Measurements from ENCODE around the gene CRISP2. TPM values are rescaled to one million over a fixed set of nuclear protein-coding genes. Genes with fewer than 3 reads are reported as not detected.

The CRISP2 gene
- total RNA-seq, 1 experiment from 2014 or later, result not detected

- Histone ChIP-seq H3K4me3 (no peak overlapping the region), H3K27me3 (replicated peaks) (no peaks in the 10 kb centered on the region), H3K27ac (no peak overlapping the region), H3K4me1 (replicated peaks) (no peaks in the 10 kb centered on the region), H3K9me3 (replicated peaks) (no peaks in the 10 kb centered on the region), H3K36me3 (no peaks in the 10 kb centered on the region)
- DNase-seq (ENCODE audit: low read depth in 1 of 2, low spot score in 2 of 2), result no peak
These were observed 65.9 kb downstream of the CRISP2 start for GRCh38 chr6:49647476-49647875.

GRCh38 chr6:49646942-49647341, 66.4 kb downstream of the CRISP2 start:
- Histone ChIP-seq H3K4me3 (no peak overlapping the region), H3K27ac (no peak overlapping the region), H3K36me3 (no peaks in the 10 kb centered on the region), H3K27me3 (replicated peaks) (no peaks in the 10 kb centered on the region), H3K4me1 (replicated peaks) (no peaks in the 10 kb centered on the region), H3K9me3 (replicated peaks) (no peaks in the 10 kb centered on the region)
- DNase-seq (ENCODE audit: low read depth in 1 of 2, low spot score in 2 of 2), result no peak

GRCh38 chr6:49646130-49646824, 67.1 kb downstream of the CRISP2 start:
- H3K9me3 ChIP-seq (replicated peaks), result no peaks in the 10 kb centered on the region
- no peaks in the 10 kb centered on the region for H3K27me3 ChIP-seq (replicated peaks)
- no peak overlapping the region for H3K27ac ChIP-seq
- H3K36me3 ChIP-seq, result no peaks in the 10 kb centered on the region
- no peaks in the 10 kb centered on the region for H3K4me1 ChIP-seq (replicated peaks)
- DNase-seq (ENCODE audit: low read depth in 1 of 2, low spot score in 2 of 2), result no peak
- no peak overlapping the region for H3K4me3 ChIP-seq

GRCh38 chr6:49645139-49645538, 68.2 kb downstream of the CRISP2 start:
- Histone ChIP-seq H3K36me3 (no peaks in the 10 kb centered on the region), H3K27ac (no peak overlapping the region), H3K9me3 (replicated peaks) (no peaks in the 10 kb centered on the region), H3K27me3 (replicated peaks) (no peaks in the 10 kb centered on the region), H3K4me1 (replicated peaks) (no peaks in the 10 kb centered on the region), H3K4me3 (no peak overlapping the region)
- DNase-seq (ENCODE audit: low read depth in 1 of 2, low spot score in 2 of 2), result no peak

Other genes with a start within 250 kb of the CRISP2 start
- not detected in 2 replicates for gene GLYATL3, start 213.6 kb downstream of the CRISP2 start, total RNA-seq (2014; rRNA removed; shearing (Covaris generic))
- not detected in 2 replicates for gene C6orf141, start 162.9 kb downstream of the CRISP2 start, total RNA-seq (2014; rRNA removed; shearing (Covaris generic))
- not detected in 2 replicates for gene RHAG, start 76.7 kb downstream of the CRISP2 start, total RNA-seq (2014; rRNA removed; shearing (Covaris generic))
- not detected in 2 replicates for gene CRISP3, start 30.8 kb upstream of the CRISP2 start, total RNA-seq (2014; rRNA removed; shearing (Covaris generic))
- not detected in 2 replicates for gene PGK2, start 73.7 kb upstream of the CRISP2 start, total RNA-seq (2014; rRNA removed; shearing (Covaris generic))
- not detected in 2 replicates for gene CRISP1, start 153.0 kb upstream of the CRISP2 start, total RNA-seq (2014; rRNA removed; shearing (Covaris generic))

Data from SJSA1 (cell line).